LHCN-M2 (cell line): ENCODE results near the gene PCNT. TPM values are rescaled to one million over a fixed set of nuclear protein-coding genes. Genes with fewer than 3 reads are reported as not detected.
"Not testable (repeated sequence)": the region's sequence is repeated elsewhere in the genome, so short reads cannot be mapped to it uniquely, and the experiment has no call there.

ENCODE experiments used
- DNase-seq: peaks from one replicate; pipeline ENCODE4 v3.0.0-alpha.2; 2012; ENCODE audit warnings: low read depth
- total RNA-seq: library from RNA; depleted of rRNA; stranded (reverse); fragments of >200 nt; gene quantifications from 2 replicates; pipeline ENCODE4 v1.2.3, GENCODE V29; 2014

The PCNT gene
- total RNA-seq, 1 experiment from 2014 or later, result 35.8 TPM

DNA sequence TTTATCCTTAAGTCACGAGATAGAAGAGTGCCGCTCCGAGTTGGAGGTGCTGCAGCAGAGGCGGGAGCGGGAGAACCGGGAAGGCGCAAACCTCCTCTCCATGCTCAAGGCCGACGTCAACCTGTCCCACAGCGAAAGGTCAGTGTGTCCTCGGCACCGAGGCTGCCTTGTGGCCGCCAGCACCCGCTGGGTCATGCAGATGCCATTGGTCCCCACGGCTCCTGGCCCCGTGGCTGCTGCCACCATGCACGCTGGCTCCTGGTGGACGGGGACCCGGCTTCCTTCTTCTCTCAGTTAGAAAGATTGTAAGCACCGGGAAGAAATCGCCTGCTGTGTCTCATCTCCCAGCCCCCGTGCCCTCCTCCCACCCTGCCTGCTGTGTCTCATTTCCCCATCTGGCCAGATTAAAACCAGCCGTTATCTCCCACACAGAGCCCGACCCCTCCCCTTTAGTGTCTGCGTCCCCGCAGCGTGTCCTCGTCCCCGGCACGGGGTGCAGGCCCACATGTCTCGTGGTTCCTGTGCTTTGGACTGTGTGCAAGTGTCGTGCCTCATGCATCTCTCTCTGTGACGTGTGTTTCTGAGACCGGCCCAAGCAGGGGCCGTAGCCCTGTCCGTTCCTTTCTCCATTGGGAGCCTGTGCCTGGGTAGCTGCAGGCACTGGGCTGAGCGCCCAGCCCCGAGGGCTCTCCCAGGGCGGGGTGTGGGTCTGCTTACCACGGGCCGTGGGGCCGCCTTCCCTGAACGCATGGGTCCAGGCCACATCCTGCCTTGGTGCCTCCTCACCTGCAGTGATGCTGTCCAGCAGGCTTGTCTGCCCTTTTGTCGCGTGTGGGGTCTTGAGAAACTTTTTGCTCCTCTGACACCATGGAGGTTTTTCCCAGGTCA, 62.1 kb downstream of the PCNT start:
- no peak for DNase-seq

- DNase-seq, result no peak
These were observed 62.8 kb downstream of the PCNT start for GRCh38 chr21:46386734-46387088.

GRCh38 chr21:46388206-46388880, 64.4 kb downstream of the PCNT start:
- DNase-seq, result no peak

GRCh38 chr21:46388896-46389295, 64.9 kb downstream of the PCNT start:
- DNase-seq, result no peak

DNA sequence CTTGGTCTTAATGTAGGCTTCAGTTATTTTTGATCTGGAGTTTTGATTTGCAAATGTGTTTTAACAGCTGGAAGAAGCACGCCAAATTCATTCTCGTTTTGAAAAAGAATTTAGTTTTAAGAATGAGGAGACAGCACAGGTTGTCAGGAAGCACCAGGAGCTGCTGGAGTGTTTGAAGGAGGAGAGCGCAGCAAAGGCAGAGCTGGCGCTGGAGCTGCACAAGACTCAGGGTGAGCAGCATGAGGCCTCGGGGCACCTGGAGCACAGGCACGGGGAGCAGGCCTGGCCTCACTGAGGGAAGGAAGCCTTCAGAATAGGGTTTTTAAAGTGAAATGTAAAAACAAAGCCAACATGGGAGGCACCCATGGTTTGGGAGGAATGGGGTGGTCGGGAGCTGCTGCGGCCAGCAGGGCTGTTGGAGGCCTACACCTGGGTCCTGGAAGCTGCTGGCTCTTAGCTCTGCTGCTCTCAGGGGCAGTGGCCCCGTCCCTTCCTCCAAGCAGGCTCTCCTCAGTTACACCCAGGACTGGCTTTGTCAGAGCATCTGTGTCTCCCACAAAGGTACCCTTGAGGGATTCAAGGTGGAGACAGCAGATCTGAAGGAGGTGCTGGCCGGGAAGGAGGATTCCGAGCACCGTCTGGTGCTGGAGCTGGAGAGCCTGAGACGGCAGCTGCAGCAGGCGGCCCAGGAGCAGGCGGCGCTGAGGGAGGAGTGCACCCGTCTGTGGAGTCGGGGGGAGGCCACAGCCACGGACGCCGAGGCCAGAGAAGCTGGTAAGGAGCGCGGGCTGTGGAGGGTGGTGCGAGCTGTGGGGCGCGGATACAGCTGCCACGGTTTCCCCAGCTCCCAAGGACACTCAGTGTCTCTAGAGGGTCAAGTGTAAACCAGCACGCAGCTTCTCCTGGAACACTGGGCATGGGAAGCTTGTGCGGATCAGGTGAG, 66.9 kb downstream of the PCNT start:
- DNase-seq, result no peak

DNA sequence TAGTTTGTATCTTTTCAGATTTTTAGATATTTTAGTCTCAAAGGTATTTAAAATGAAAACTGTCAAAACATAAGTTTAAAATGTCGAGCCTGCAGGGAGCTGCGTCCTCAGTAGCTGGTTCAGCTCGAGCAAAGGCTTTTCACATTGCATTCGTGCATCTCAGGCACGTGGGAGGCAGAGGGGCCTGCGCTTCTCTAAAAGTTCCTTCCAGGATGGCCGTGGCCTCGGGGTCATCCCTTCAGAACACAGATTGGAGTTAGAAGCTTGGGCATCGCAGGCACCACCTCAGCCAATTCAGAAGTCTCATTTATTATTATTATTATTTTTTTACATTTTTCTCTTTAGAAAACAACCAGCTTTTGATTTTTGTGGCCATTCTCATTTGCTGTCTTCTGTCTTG, 67.8 kb downstream of the PCNT start:
- no peak for DNase-seq

GRCh38 chr21:46392921-46393320, 69.0 kb downstream of the PCNT start:
- DNase-seq, result peak; percentile 65

GRCh38 chr21:46393451-46393940, 69.5 kb downstream of the PCNT start:
- no peak for DNase-seq

DNA sequence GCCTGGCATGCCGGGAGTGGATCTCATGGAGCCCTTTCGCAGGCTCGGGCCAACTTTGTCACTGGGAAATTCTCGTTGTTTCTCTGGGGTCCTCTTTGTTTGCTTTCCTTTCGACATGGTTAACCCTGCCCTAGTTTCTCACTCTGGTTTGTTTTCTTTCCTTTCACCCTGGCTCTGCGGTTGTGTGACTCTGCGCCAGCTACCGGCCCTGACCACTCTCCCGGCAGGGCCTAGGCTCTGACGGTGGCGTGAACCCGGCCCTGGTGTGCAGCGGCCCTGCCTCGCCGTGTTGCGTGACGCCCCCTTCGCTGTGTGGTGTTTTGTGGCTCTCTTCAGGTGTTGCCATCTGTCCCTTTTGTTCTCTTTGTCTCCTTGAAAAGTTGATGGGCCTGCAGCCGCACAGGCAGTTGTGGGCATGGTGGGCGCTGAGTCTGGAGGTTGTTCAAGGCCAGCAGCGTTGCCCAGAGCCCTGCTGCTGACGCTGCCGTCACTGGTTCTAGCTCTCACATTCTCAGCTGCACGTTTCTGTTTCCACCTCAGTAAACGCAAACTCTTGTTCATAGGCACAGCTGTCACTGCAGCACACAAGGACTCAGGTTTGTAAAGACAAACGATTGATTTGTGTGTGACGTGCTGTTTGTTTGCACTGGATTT, 70.1 kb downstream of the PCNT start:
- no peak for DNase-seq

- no peak for DNase-seq
These were observed 70.7 kb downstream of the PCNT start for GRCh38 chr21:46394595-46395104.

- peak; percentile 64 for DNase-seq
These were observed 73.4 kb downstream of the PCNT start for GRCh38 chr21:46397211-46397905.

GRCh38 chr21:46397993-46398392, 74.0 kb downstream of the PCNT start:
- DNase-seq, result no peak

DNA sequence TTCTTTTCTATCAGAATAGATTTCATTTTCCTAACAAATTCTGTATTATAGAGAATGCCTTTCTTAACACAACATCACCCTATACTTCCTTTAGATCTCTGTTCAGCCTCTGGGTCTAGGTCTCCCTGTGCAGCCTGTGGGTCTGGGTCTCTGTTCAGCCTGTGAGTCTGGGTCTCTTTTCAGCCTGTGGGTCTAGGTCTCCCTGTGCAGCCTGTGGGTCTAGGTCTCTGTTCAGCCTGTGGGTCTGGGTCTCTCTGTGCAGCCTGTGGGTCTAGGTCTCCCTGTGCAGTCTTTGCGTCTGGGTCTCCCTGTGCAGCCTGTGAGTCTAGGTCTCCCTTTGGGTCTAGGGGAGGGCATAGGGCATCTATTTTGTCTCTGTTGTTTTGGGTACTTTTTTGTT, 75.2 kb downstream of the PCNT start:
- no peak for DNase-seq

- DNase-seq, result no peak
These were observed 75.7 kb downstream of the PCNT start for GRCh38 chr21:46399686-46400085.

DNA sequence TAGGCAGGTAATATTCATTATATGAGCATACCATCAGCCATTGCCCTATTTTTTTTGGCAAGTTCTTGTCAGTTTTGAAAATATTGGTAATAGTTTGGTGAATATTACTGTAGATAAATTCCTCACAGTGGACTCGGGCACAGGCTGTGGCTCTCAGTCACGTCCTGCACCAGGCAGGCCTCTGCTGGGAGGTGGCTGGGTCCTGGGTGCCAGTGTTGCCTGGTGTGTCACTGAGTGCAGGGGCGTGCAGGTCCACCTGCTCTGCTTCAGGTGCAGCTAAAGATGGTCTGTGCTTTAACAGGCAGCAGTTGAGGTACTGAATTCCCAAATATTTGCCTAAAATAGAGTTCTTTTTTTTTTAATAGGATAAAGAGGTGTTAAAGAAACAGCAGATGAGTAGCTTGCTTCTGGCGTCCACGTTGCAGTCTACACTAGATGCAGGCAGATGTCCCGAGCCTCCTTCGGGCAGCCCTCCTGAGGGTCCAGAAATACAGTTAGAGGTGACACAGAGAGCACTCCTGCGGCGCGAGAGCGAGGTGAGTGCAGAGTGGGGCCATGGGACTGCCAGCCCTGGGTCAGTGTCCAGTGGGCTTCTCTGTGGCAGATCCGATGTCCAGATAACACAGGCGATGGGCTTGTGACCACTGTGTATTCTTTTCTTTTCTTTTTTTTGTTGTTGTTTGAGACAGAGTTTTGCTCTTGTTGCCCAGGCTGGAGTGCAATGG, 77.4 kb downstream of the PCNT start:
- no peak for DNase-seq

DNA sequence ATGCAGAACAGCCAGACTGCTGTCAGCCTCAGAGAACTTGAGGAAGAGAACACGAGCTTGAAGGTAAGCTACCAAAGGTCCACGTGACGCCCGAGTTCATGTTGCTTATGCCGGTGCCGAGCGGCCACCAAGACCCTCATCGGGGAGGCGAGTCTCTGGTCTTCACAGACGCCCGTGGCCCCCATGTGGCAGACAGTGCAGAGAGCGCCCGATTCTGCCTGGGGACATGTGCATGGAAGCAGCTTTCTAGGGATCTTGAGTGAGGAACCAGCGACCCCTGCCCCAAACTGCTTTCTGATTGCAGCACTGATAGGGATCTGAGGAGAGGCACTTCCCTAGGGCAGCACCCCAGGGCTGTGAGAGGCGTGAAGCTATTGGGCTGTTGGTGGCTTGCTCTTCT, 78.5 kb downstream of the PCNT start:
- DNase-seq, result no peak

GRCh38 chr21:46403234-46403811, 79.4 kb downstream of the PCNT start:
- DNase-seq, result not testable (repeated sequence)

- no peak for DNase-seq
These were observed 80.3 kb downstream of the PCNT start for GRCh38 chr21:46404306-46404705.

DNA sequence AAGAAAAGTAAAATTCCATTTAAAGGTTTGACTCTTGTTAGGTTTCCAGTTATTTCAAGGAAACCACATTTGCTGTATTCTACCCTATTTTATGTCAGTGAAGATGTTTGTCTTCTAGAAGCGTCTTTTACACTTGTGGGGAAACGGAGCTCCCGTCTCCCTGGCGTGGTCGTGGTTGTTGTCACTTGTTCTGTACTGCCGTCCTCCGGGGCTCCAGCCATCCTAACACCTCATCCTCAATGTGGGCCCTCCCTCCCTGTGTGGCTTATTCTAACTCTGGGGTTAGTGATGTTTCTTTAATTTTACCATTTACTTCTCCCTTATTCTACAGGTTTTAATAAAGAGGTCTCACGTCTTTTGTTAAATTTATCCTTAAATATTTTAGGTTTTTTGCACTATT, 82.0 kb downstream of the PCNT start:
- no peak for DNase-seq
